ENCODE data around the gene RHNO1.

RHNO1 gene

GRCh38 chr12:2877047-2877952 is at the start of gene RHNO1, which contains the start of gene FOXM1:
RHNO1 (plus strand) TSS chr12:2877223; CDS start chr12:2885367, 8,144 bp downstream.
FOXM1 (minus strand) TSS chr12:2877174; CDS start chr12:2874478, 2,696 bp downstream.
- peak; percentile 45 to 91 (median 84) for DNase-seq

GRCh38 chr12:2829275-2829674 is 47.7 kb upstream of the RHNO1 start:
- no peak for DNase-seq

GRCh38 chr12:2832550-2833127 is 44.4 kb upstream of the RHNO1 start:
- peak in 1 of 14 donors; percentile 61 for DNase-seq

- peak in 1 of 14 donors; percentile 66 for DNase-seq
Measured at GRCh38 chr12:2833327-2833726, 43.7 kb upstream of the RHNO1 start.

GRCh38 chr12:2833810-2834209 is 43.2 kb upstream of the RHNO1 start:
- DNase-seq: peak in 1 of 14 donors; percentile 40

GRCh38 chr12:2834581-2835491 is 42.2 kb upstream of the RHNO1 start, which contains the start of gene NRIP2:
NRIP2 (minus strand) TSS chr12:2835035; CDS start chr12:2834983, 52 bp downstream.
- DNase-seq: peak in 11 of 14 donors; percentile 28 to 74 (median 46)

GRCh38 chr12:2835691-2836403 is 41.2 kb upstream of the RHNO1 start:
- peak in 1 of 14 donors; percentile 13 for DNase-seq

GRCh38 chr12:2836574-2836973 is 40.4 kb upstream of the RHNO1 start:
- DNase-seq: no peak

- peak in 1 of 14 donors; percentile 62 for DNase-seq
Measured at GRCh38 chr12:2841056-2841650, 35.9 kb upstream of the RHNO1 start.

GRCh38 chr12:2842948-2843347 is 34.1 kb upstream of the RHNO1 start:
- DNase-seq: no peak

GRCh38 chr12:2844786-2845185 is 32.2 kb upstream of the RHNO1 start:
- no peak for DNase-seq

- peak in 1 of 14 donors; percentile 19 for DNase-seq
Measured at GRCh38 chr12:2845280-2845679, 31.7 kb upstream of the RHNO1 start.

GRCh38 chr12:2851931-2852330 is 25.1 kb upstream of the RHNO1 start:
- no peak for DNase-seq

- peak in 12 of 14 donors; percentile 8 to 78 (median 56) for DNase-seq
Measured at GRCh38 chr12:2853626-2854025, 23.4 kb upstream of the RHNO1 start.

GRCh38 chr12:2854669-2855453 is 22.2 kb upstream of the RHNO1 start:
- no peak for DNase-seq

- no peak for DNase-seq
Measured at GRCh38 chr12:2855546-2855945, 21.5 kb upstream of the RHNO1 start.

GRCh38 chr12:2856051-2856450 is 21.0 kb upstream of the RHNO1 start:
- DNase-seq: no peak

GRCh38 chr12:2857021-2857431 is 20.0 kb upstream of the RHNO1 start, which contains the start of gene TEX52:
TEX52 (minus strand) TSS chr12:2857039; CDS start chr12:2857026, 13 bp downstream.
- no peak for DNase-seq

- DNase-seq: no peak
Measured at GRCh38 chr12:2857576-2857975, 19.4 kb upstream of the RHNO1 start.

GRCh38 chr12:2858334-2858733 is 18.7 kb upstream of the RHNO1 start:
- DNase-seq: no peak
